K562 (cell line): Measurements from ENCODE around the gene IPPK. TPM values are rescaled to one million over a fixed set of nuclear protein-coding genes. Genes with fewer than 3 reads are reported as not detected.

ENCODE experiments used
- MTA1 ChIP-seq: fragments of 450-650 bp; IDR thresholded peaks from 2 replicates; pipeline ENCODE4 v1.6.1; 2017; ENCODE audit warnings: borderline replicate concordance
- polyA plus RNA-seq, 8 experiments: library from polyadenylated mRNA; depleted of rRNA in 4 of 8; stranded (reverse) in 5 of 8; unstranded in 3 of 8; fragments of >200 nt; fragmentation: Nextera tagmentation in 2 of 8; fragmentation: Illumina TruSeq in 1 of 8; extraction: Ambion mirVana in 2 of 8; extraction: Trizol in 1 of 8; gene quantifications; 2 replicates each; pipeline versions ENCODE4 v1.2.1 to v1.2.3, GENCODE V29; 2011 to 2014; ENCODE audit warnings: inconsistent platforms in 1 of 8, missing spikeins in 1 of 8
- total RNA-seq, 7 experiments: library from RNA; depleted of rRNA in 6 of 7; stranded (reverse); fragments of >200 nt in 6 of 7; fragmentation: Illumina TruSeq in 2 of 7; extraction: Trizol in 2 of 7; gene quantifications; 2 replicates each; pipeline versions ENCODE4 v1.2.1 to v1.2.3, GENCODE V29; 2011 to 2021; ENCODE audit warnings: low replicate concordance in 1 of 7
- TF ChIP-seq, protein P1 (sequence below), 2 experiments: fragments of 450-650 bp; formaldehyde crosslinking in 1 of 2; IDR thresholded peaks; 2 replicates each; pipeline versions ENCODE4 v1.4.0 to v1.6.1; 2014 to 2020; ENCODE audit warnings: mild to moderate bottlenecking in 2 of 2, borderline replicate concordance in 1 of 2, low read depth in 1 of 2
- TF ChIP-seq, protein P2 (sequence below), 2 experiments: fragments of 150-350 bp in 1 of 2; IDR thresholded peaks; 2 replicates each; pipeline ENCODE4 v1.6.1; 2012 to 2016; ENCODE audit warnings: low read depth in 2 of 2, low read length in 2 of 2, mild to moderate bottlenecking in 1 of 2, moderate library complexity in 1 of 2

IPPK gene
- total and polyA plus RNA-seq, 9 of the 15 experiments (the other 6 are each of a cell fraction or from before 2014, with no cell fraction given): 3.1 to 22.2 (median 11.2) TPM

- TF ChIP-seq, protein P1, sequence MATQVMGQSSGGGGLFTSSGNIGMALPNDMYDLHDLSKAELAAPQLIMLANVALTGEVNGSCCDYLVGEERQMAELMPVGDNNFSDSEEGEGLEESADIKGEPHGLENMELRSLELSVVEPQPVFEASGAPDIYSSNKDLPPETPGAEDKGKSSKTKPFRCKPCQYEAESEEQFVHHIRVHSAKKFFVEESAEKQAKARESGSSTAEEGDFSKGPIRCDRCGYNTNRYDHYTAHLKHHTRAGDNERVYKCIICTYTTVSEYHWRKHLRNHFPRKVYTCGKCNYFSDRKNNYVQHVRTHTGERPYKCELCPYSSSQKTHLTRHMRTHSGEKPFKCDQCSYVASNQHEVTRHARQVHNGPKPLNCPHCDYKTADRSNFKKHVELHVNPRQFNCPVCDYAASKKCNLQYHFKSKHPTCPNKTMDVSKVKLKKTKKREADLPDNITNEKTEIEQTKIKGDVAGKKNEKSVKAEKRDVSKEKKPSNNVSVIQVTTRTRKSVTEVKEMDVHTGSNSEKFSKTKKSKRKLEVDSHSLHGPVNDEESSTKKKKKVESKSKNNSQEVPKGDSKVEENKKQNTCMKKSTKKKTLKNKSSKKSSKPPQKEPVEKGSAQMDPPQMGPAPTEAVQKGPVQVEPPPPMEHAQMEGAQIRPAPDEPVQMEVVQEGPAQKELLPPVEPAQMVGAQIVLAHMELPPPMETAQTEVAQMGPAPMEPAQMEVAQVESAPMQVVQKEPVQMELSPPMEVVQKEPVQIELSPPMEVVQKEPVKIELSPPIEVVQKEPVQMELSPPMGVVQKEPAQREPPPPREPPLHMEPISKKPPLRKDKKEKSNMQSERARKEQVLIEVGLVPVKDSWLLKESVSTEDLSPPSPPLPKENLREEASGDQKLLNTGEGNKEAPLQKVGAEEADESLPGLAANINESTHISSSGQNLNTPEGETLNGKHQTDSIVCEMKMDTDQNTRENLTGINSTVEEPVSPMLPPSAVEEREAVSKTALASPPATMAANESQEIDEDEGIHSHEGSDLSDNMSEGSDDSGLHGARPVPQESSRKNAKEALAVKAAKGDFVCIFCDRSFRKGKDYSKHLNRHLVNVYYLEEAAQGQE (IDR thresholded peaks at IDR 0.05; ENCODE audit: borderline replicate concordance): peak; percentile 20; the same call in 1 of the 2 replicates
- TF ChIP-seq, protein P1 (CRISPR knock-in tag; IDR thresholded peaks at IDR 0.05; ENCODE audit: low read depth): no peak
- TF ChIP-seq MTA1: no peak
- TF ChIP-seq, protein P2, sequence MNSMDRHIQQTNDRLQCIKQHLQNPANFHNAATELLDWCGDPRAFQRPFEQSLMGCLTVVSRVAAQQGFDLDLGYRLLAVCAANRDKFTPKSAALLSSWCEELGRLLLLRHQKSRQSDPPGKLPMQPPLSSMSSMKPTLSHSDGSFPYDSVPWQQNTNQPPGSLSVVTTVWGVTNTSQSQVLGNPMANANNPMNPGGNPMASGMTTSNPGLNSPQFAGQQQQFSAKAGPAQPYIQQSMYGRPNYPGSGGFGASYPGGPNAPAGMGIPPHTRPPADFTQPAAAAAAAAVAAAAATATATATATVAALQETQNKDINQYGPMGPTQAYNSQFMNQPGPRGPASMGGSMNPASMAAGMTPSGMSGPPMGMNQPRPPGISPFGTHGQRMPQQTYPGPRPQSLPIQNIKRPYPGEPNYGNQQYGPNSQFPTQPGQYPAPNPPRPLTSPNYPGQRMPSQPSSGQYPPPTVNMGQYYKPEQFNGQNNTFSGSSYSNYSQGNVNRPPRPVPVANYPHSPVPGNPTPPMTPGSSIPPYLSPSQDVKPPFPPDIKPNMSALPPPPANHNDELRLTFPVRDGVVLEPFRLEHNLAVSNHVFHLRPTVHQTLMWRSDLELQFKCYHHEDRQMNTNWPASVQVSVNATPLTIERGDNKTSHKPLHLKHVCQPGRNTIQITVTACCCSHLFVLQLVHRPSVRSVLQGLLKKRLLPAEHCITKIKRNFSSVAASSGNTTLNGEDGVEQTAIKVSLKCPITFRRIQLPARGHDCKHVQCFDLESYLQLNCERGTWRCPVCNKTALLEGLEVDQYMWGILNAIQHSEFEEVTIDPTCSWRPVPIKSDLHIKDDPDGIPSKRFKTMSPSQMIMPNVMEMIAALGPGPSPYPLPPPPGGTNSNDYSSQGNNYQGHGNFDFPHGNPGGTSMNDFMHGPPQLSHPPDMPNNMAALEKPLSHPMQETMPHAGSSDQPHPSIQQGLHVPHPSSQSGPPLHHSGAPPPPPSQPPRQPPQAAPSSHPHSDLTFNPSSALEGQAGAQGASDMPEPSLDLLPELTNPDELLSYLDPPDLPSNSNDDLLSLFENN (IDR thresholded peaks at IDR 0.05; ENCODE audit: low read depth in 2 of 2, low read length in 2 of 2): no peak
Measured at GRCh38 chr9:92706218-92706940, 36.4 kb upstream of the IPPK start (continued).
